H1 (cell line): ENCODE data around the gene FAM174B. TPM values are rescaled to one million over a fixed set of nuclear protein-coding genes. Genes with fewer than 3 reads are reported as not detected.
A peak's percentile ranks its signal among the peaks of the same experiment; 100 is the strongest.

Source experiments
- CTCF ChIA-PET: fragments of 300-600 bp; sonication (Branson Sonifier 250); formaldehyde crosslinking; loops from one replicate; lab custom pipeline; 2021; ENCODE audit not compliant: partially characterized antibody; lab: Charles Lee
- POLR2A ChIA-PET: fragments of 300-600 bp; sonication (Branson Sonifier 250); formaldehyde crosslinking; loops from one replicate; lab custom pipeline; 2021; ENCODE audit warnings: inconsistent platforms; ENCODE audit not compliant: partially characterized antibody; lab: Charles Lee
- DNase-seq, 2 experiments: peaks; one replicate each; pipeline versions ENCODE4 v3.0.0 to v3.0.0-alpha.2; 2010 to 2022; ENCODE audit warnings: low spot score in 2 of 2, low read depth in 1 of 2, mixed read lengths in 1 of 2
- FAIRE-seq: peaks from 2 replicates; lab custom pipeline; 2011; peaks lifted over from hg19 to GRCh38; lab: Jason Lieb, UNC
- H2AFZ ChIP-seq: 2 replicates; pipeline ENCODE4 v1.8.1; 2012; ENCODE audit warnings: low read length, inconsistent platforms
- H2AK5ac ChIP-seq: 2 replicates; pipeline ENCODE4 v1.6.1; 2013; ENCODE audit warnings: low read depth, low read length
- H2BK120ac ChIP-seq: replicated peaks from 2 replicates; pipeline ENCODE3; 2013; ENCODE audit warnings: low read depth, low read length, inconsistent platforms
- H2BK12ac ChIP-seq: 2 replicates; pipeline ENCODE4 v1.6.1; 2013; ENCODE audit warnings: low read depth, low read length
- H2BK15ac ChIP-seq: 2 replicates; pipeline ENCODE4 v1.6.1; 2013; ENCODE audit warnings: low read length
- H2BK20ac ChIP-seq: 2 replicates; pipeline ENCODE4 v1.6.1; 2013; ENCODE audit warnings: low read length
- H2BK5ac ChIP-seq: 2 replicates; pipeline ENCODE4 v1.6.1; 2013; ENCODE audit warnings: low read depth, low read length
- H3K14ac ChIP-seq: 2 replicates; pipeline ENCODE4 v1.6.1; 2013; ENCODE audit warnings: inconsistent platforms; ENCODE audit not compliant: insufficient read length
- H3K18ac ChIP-seq: 2 replicates; pipeline ENCODE4 v1.6.1; 2013; ENCODE audit warnings: low read length; ENCODE audit errors: extremely low read depth
- H3K23ac ChIP-seq: 2 replicates; pipeline ENCODE4 v1.6.1; 2013; ENCODE audit warnings: inconsistent platforms; ENCODE audit not compliant: insufficient read length
- H3K23me2 ChIP-seq: 2 replicates; pipeline ENCODE4 v1.6.1; 2013; ENCODE audit warnings: low read depth, low read length
- H3K27ac ChIP-seq: 2 replicates; pipeline ENCODE4 v1.6.1; 2011; ENCODE audit warnings: low read depth, low read length, inconsistent platforms
- H3K27me3 ChIP-seq, 4 experiments: replicated peaks in 1 of 4; 1 replicate in 1 of 4; 2 replicates in 3 of 4; pipeline versions ENCODE4 v1.6.1 to v1.8.1; 2011 to 2013; ENCODE audit warnings: low read length in 3 of 4, mild to moderate bottlenecking in 3 of 4, inconsistent platforms in 2 of 4, mixed read lengths in 2 of 4, moderate library complexity in 1 of 4; ENCODE audit not compliant: control insufficient read depth in 3 of 4, insufficient read depth in 3 of 4; ENCODE audit errors: extremely low read depth in 1 of 4
- H3K36me3 ChIP-seq, 4 experiments: 2 replicates each; pipeline versions ENCODE4 v1.6.1 to v1.8.1; 2011 to 2013; ENCODE audit warnings: mild to moderate bottlenecking in 4 of 4, low read length in 3 of 4, moderate library complexity in 2 of 4, control low read depth in 1 of 4, inconsistent platforms in 1 of 4; ENCODE audit not compliant: insufficient read depth in 4 of 4, control insufficient read depth in 2 of 4
- H3K4ac ChIP-seq: replicated peaks from 2 replicates; pipeline ENCODE3; 2013; ENCODE audit warnings: low read length, low read depth, mixed read lengths, inconsistent platforms; ENCODE audit not compliant: insufficient read length
- H3K4me1 ChIP-seq, 4 experiments: replicated peaks in 1 of 4; 1 replicate in 1 of 4; 2 replicates in 3 of 4; pipeline versions ENCODE4 v1.6.1 to v1.8.1; 2011 to 2013; ENCODE audit warnings: low read length in 3 of 4, inconsistent platforms in 2 of 4, mixed read lengths in 1 of 4; ENCODE audit not compliant: insufficient read depth in 4 of 4, control insufficient read depth in 3 of 4
- H3K4me2 ChIP-seq, 2 experiments: 2 replicates each; pipeline versions ENCODE4 v1.6.1 to v1.8.1; 2011 to 2013; ENCODE audit warnings: low read depth in 2 of 2, low read length in 2 of 2, control low read depth in 1 of 2, inconsistent platforms in 1 of 2, mild to moderate bottlenecking in 1 of 2; ENCODE audit not compliant: insufficient read depth in 1 of 2
- H3K4me3 ChIP-seq, 4 experiments: fragments of 200-600, 300-600 bp in 1 of 4; sonication (generic), shearing (Covaris generic), sonication (Bioruptor Twin) in 1 of 4; 2 replicates each; pipeline versions ENCODE4 v1.5.1 to v1.8.1; 2011 to 2016; ENCODE audit warnings: low read length in 4 of 4, low read depth in 3 of 4, control low read depth in 2 of 4, inconsistent platforms in 2 of 4, mild to moderate bottlenecking in 2 of 4, mixed read lengths in 1 of 4, moderate library complexity in 1 of 4; ENCODE audit not compliant: insufficient read depth in 2 of 4; ENCODE audit errors: extremely low read depth in 1 of 4
- H3K56ac ChIP-seq: replicated peaks from 2 replicates; pipeline ENCODE3; 2013; ENCODE audit warnings: low read depth, mild to moderate bottlenecking, mixed read lengths, low read length, inconsistent platforms; ENCODE audit not compliant: insufficient read length
- H3K79me1 ChIP-seq: 2 replicates; pipeline ENCODE4 v1.6.1; 2013; ENCODE audit warnings: low read depth, low read length, control low read depth
- H3K79me2 ChIP-seq, 2 experiments: 2 replicates each; pipeline versions ENCODE4 v1.6.1 to v1.8.1; 2012 to 2013; ENCODE audit warnings: low read length in 2 of 2, mild to moderate bottlenecking in 2 of 2, inconsistent platforms in 1 of 2; ENCODE audit not compliant: insufficient read depth in 2 of 2, control insufficient read depth in 1 of 2
- H3K9ac ChIP-seq, 4 experiments: replicated peaks in 1 of 4; 1 replicate in 1 of 4; 2 replicates in 3 of 4; pipeline versions ENCODE4 v1.6.1 to v1.8.1; 2011 to 2013; ENCODE audit warnings: low read depth in 3 of 4, low read length in 3 of 4, control low read depth in 2 of 4, mild to moderate bottlenecking in 2 of 4, moderate library complexity in 2 of 4, inconsistent platforms in 1 of 4; ENCODE audit errors: extremely low read depth in 1 of 4
- H3K9me3 ChIP-seq, 2 experiments: 2 replicates each; pipeline versions ENCODE4 v1.6.1 to v1.8.1; 2012 to 2013; ENCODE audit warnings: mild to moderate bottlenecking in 2 of 2, moderate library complexity in 2 of 2, control low read depth in 1 of 2, inconsistent platforms in 1 of 2, low read depth in 1 of 2, low read length in 1 of 2, mixed read lengths in 1 of 2; ENCODE audit not compliant: insufficient read depth in 2 of 2
- H4K20me1 ChIP-seq, 2 experiments: replicated peaks in 1 of 2; 2 replicates each; pipeline versions ENCODE3 to v1.8.1; 2011 to 2013; ENCODE audit warnings: inconsistent platforms in 2 of 2, low read length in 2 of 2, mild to moderate bottlenecking in 1 of 2; ENCODE audit not compliant: insufficient read depth in 2 of 2, control insufficient read depth in 1 of 2
- H4K5ac ChIP-seq: 2 replicates; pipeline ENCODE4 v1.6.1; 2013; ENCODE audit warnings: low read length, low read depth, mixed read lengths, inconsistent platforms; ENCODE audit not compliant: insufficient read length
- H4K8ac ChIP-seq: 2 replicates; pipeline ENCODE4 v1.8.0; 2013; ENCODE audit warnings: mild to moderate bottlenecking, moderate library complexity, low read length, inconsistent platforms; ENCODE audit not compliant: insufficient read depth; ENCODE audit errors: extremely low read depth
- H4K91ac ChIP-seq: replicated peaks from 2 replicates; pipeline ENCODE3; 2013; ENCODE audit warnings: low read length, mixed read lengths, inconsistent platforms; ENCODE audit not compliant: insufficient read length
- BACH1 ChIP-seq: IDR thresholded peaks from 2 replicates; pipeline ENCODE4 v1.6.1; 2012; ENCODE audit warnings: low read length, improper control_type of control experiment
- CREB1 ChIP-seq: IDR thresholded peaks from 2 replicates; pipeline ENCODE4 v1.6.1; 2012; ENCODE audit warnings: inconsistent platforms
- FOSL1 ChIP-seq: IDR thresholded peaks from 2 replicates; pipeline ENCODE4 v1.6.1; 2011; ENCODE audit warnings: mild to moderate bottlenecking, low read depth, low read length, moderate library complexity; ENCODE audit not compliant: insufficient read depth
- GTF2F1 ChIP-seq: IDR thresholded peaks from 2 replicates; pipeline ENCODE4 v1.6.1; 2012; ENCODE audit warnings: low read depth, low read length, improper control_type of control experiment, borderline replicate concordance
- JUN ChIP-seq: IDR thresholded peaks from 2 replicates; pipeline ENCODE4 v1.6.1; 2011; ENCODE audit warnings: low read depth, mild to moderate bottlenecking, improper control_type of control experiment, low read length
- JUND ChIP-seq: IDR thresholded peaks from 2 replicates; pipeline ENCODE4 v1.6.1; 2011; ENCODE audit warnings: mild to moderate bottlenecking, improper control_type of control experiment, low read length
- KDM5A ChIP-seq: fragments of 200-600 bp; IDR thresholded peaks from 2 replicates; pipeline ENCODE4 v1.7.1; 2012; ENCODE audit warnings: mild to moderate bottlenecking, low read length, inconsistent platforms, mixed read lengths
- POLR2A ChIP-seq, 2 experiments: IDR thresholded peaks; 1 replicate in 1 of 2; 2 replicates in 1 of 2; pipeline ENCODE4 v1.6.1; 2011; ENCODE audit warnings: low read depth in 2 of 2, low read length in 2 of 2, mild to moderate bottlenecking in 2 of 2; ENCODE audit errors: control extremely low read depth in 1 of 2
- RBBP5 ChIP-seq: IDR thresholded peaks from 2 replicates; pipeline ENCODE4 v1.7.1; 2012; ENCODE audit warnings: low read depth, mild to moderate bottlenecking, inconsistent platforms, low read length, moderate library complexity, borderline replicate concordance
- RNF2 ChIP-seq: fragments of 200-900, 300-1000 bp; sonication (generic); IDR thresholded peaks from 2 replicates; pipeline ENCODE4 v1.7.1; 2016; ENCODE audit warnings: borderline replicate concordance, low read depth, mild to moderate bottlenecking, antibody characterized with exemption, low read length; ENCODE audit not compliant: poor library complexity, severe bottlenecking; ENCODE audit errors: missing control alignments
- SP2 ChIP-seq: IDR thresholded peaks from 2 replicates; pipeline ENCODE4 v1.6.1; 2012; ENCODE audit warnings: mild to moderate bottlenecking, low read length, inconsistent platforms
- SP4 ChIP-seq: IDR thresholded peaks from 2 replicates; pipeline ENCODE4 v1.6.1; 2012; ENCODE audit warnings: low read length, inconsistent platforms
- TAF1 ChIP-seq: IDR thresholded peaks from 2 replicates; pipeline ENCODE4 v1.6.1; 2011; ENCODE audit warnings: mild to moderate bottlenecking, low read depth, low read length
- WGBS, 2 experiments: shearing (Covaris generic) in 1 of 2; methylation state at CpG; one replicate each; pipeline versions ENCODE4 v1.1.6 to v1.1.7; 2013 to 2015; ENCODE audit warnings: low lambda C conversion rate in 2 of 2, mixed read lengths in 2 of 2, inconsistent platforms in 1 of 2, low coverage in 1 of 2, missing lambda C conversion rate in 1 of 2; ENCODE audit not compliant: insufficient replicate concordance in 2 of 2, insufficient coverage in 1 of 2, insufficient read length in 1 of 2; ENCODE audit errors: extremely low coverage in 1 of 2, missing lambda C conversion rate in 1 of 2; 5-methylcytosine and 5-hydroxymethylcytosine counted together
- polyA plus RNA-seq, 7 experiments: library from polyadenylated mRNA; depleted of rRNA in 3 of 7; stranded (reverse) in 5 of 7; unstranded in 2 of 7; fragments of >200 nt in 5 of 7; fragments of 200-250 nt in 2 of 7; gene quantifications; 1 replicate in 5 of 7; 2 replicates in 1 of 7; 4 replicates in 1 of 7; pipeline versions ENCODE4 v1.2.1 to v1.2.3, GENCODE V29; 2011 to 2013; ENCODE audit warnings: missing spikeins in 2 of 7, mixed read lengths in 2 of 7
- total RNA-seq: library from RNA; stranded (reverse); fragmentation: NEBNext Ultra II Directional; extraction: Animal tissue kit (Norgen Biotek cat#: 25700); gene quantifications from 2 replicates; pipeline ENCODE4 v1.2.1, GENCODE V29; 2021
- TF ChIP-seq, protein P1 (sequence below): IDR thresholded peaks from 2 replicates; pipeline ENCODE4 v1.6.1; 2012; ENCODE audit warnings: low read length, inconsistent platforms

The FAM174B gene
- total and polyA plus RNA-seq, 2 of the 8 experiments (the other 6 are each of a cell fraction or from before 2014, with no cell fraction given): 9.3 to 35.2 TPM

DNA sequence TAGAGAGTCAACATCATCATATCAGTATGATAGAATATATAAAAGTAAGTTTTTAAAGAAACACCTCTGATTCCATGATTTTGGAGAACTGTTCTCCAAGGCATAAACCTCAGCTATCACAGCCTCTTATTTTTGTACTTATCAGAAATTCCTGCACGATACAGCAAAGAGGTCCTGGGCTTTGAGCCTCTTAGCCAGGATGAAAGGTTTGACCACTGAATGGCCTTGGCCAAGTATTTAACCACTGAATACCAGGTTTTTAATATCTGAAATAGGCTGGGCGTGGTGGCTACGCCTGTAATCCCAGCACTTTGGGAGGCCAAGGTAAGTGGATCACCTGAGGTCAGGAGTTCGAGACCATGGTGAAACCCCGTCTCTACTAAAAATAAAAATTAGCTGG, 1.9 kb upstream of the FAM174B start:
- no peaks in the 10 kb centered on the region for H4K20me1 ChIP-seq
- no peak for TF ChIP-seq KDM5A
- no peak for TF ChIP-seq POLR2A (IDR thresholded peaks at IDR 0.05; ENCODE audit: control extremely low read depth in 1 of 2, low read depth in 2 of 2, low read length in 2 of 2)
- TF ChIP-seq RBBP5: no peak
- TF ChIP-seq CREB1: no peak
- no peak for TF ChIP-seq BACH1
- no peak for TF ChIP-seq JUN
- TF ChIP-seq, protein P1, sequence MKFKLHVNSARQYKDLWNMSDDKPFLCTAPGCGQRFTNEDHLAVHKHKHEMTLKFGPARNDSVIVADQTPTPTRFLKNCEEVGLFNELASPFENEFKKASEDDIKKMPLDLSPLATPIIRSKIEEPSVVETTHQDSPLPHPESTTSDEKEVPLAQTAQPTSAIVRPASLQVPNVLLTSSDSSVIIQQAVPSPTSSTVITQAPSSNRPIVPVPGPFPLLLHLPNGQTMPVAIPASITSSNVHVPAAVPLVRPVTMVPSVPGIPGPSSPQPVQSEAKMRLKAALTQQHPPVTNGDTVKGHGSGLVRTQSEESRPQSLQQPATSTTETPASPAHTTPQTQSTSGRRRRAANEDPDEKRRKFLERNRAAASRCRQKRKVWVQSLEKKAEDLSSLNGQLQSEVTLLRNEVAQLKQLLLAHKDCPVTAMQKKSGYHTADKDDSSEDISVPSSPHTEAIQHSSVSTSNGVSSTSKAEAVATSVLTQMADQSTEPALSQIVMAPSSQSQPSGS: no peak
- TF ChIP-seq FOSL1: no peak
- TF ChIP-seq GTF2F1: no peak
- TF ChIP-seq SP2: no peak
- TF ChIP-seq JUND: no peak
- TF ChIP-seq RNF2: no peak
- no peak for TF ChIP-seq SP4
- TF ChIP-seq TAF1: no peak

More for the DNA sequence above, 1.9 kb upstream of the FAM174B start:
- Histone ChIP-seq H4K91ac (no peak overlapping the region), H2BK120ac (no peak overlapping the region), H3K56ac (no peak overlapping the region), H4K8ac (no peak overlapping the region), H3K4me3 (no peak overlapping the region), H2AFZ (no peak overlapping the region), H2BK15ac (no peak overlapping the region), H3K4me2 (no peak overlapping the region), H2BK5ac (no peak overlapping the region), H3K4ac (no peak overlapping the region), H4K5ac (no peak overlapping the region), H2BK20ac (no peak overlapping the region), H2BK12ac (no peak overlapping the region), H3K27me3 (peaks cover 0 to 14% (median 11%) of the 10 kb centered on the region in 4 experiments; a peak in 4 of 7 replicates), H3K27ac (no peak overlapping the region), H3K79me1 (no peaks in the 10 kb centered on the region), H3K4me1 (peaks cover 0 to 10% (median 2%) of the 10 kb centered on the region in 4 experiments; a peak in 3 of 7 replicates), H3K18ac (no peak overlapping the region), H3K23me2 (peaks cover 3% of the 10 kb centered on the region; the same call in 1 of the 2 replicates), H3K9me3 (peaks cover 0 to 5% of the 10 kb centered on the region in 2 experiments; a peak in 1 of 4 replicates), H3K23ac (no peak overlapping the region), H3K9ac (no peak overlapping the region), H3K14ac (no peak overlapping the region), H2AK5ac (no peak overlapping the region), H3K79me2 (peaks cover 0 to 3% of the 10 kb centered on the region in 2 experiments; a peak in 3 of 4 replicates), H3K36me3 (no peaks in the 10 kb centered on the region)
- 80% methylated on average over 5 of the region's 5 CpGs; no CpG with 5 or more reads in 1 of the 2 experiments for WGBS, 2 experiments
- FAIRE-seq: no peak
- POLR2A ChIA-PET: interaction anchor here (1.2 kb wide), 1 partner anchor 13 kb away, joined by 3 read pairs; no protein-coding TSS in a partner anchor
- CTCF ChIA-PET: no interaction called here
- peak in 1 of 2 experiments; percentile 14 for DNase-seq
